Spleen (tissue), 11 donors: ENCODE results near the gene MXD3. TPM values are rescaled to one million over a fixed set of nuclear protein-coding genes. Genes with fewer than 3 reads are reported as not detected.

Source experiments
- DNase-seq: peaks from one replicate; pipeline ENCODE4 v3.0.0-alpha.2; 2020
- H3K27ac ChIP-seq, 8 donors: fragments of 200-600 bp; sonication (generic) in 7 of 8; 1 replicate in 4 of 8; 2 replicates in 4 of 8; pipeline versions ENCODE4 v1.5.0 to v1.8.0; 2016 to 2021; ENCODE audit warnings: inconsistent platforms in 4 of 8, mild to moderate bottlenecking in 4 of 8, moderate library complexity in 1 of 8
- H3K27me3 ChIP-seq, 7 donors: fragments of 200-600 bp; sonication (generic) in 6 of 7; replicated peaks in 1 of 7; 1 replicate in 4 of 7; 2 replicates in 3 of 7; pipeline versions ENCODE4 v1.5.0 to v1.8.0; 2016 to 2021; ENCODE audit warnings: inconsistent platforms in 3 of 7, mild to moderate bottlenecking in 1 of 7
- H3K36me3 ChIP-seq, 6 donors: fragments of 200-600 bp; sonication (generic) in 5 of 6; 1 replicate in 4 of 6; 2 replicates in 2 of 6; pipeline versions ENCODE4 v1.5.0 to v1.8.0; 2016 to 2021; ENCODE audit warnings: inconsistent platforms in 2 of 6
- H3K4me1 ChIP-seq, 6 donors: fragments of 200-600 bp; sonication (generic) in 5 of 6; 1 replicate in 3 of 6; 2 replicates in 3 of 6; pipeline versions ENCODE4 v1.5.0 to v1.8.0; 2016 to 2021; ENCODE audit warnings: inconsistent platforms in 3 of 6
- H3K4me3 ChIP-seq, 8 donors: fragments of 200-600 bp; sonication (generic) in 7 of 8; 1 replicate in 4 of 8; 2 replicates in 4 of 8; pipeline versions ENCODE4 v1.5.0 to v1.8.0; 2016 to 2021; ENCODE audit warnings: inconsistent platforms in 4 of 8, mild to moderate bottlenecking in 4 of 8, moderate library complexity in 2 of 8
- H3K9me3 ChIP-seq, 8 donors: fragments of 200-600 bp; sonication (generic) in 7 of 8; 1 replicate in 4 of 8; 2 replicates in 4 of 8; pipeline versions ENCODE4 v1.5.0 to v1.8.0; 2016 to 2021; ENCODE audit warnings: inconsistent platforms in 4 of 8
- CTCF ChIP-seq, 11 experiments: fragments of 200-600 bp in 7 of 11; fragments of 450-650 bp in 4 of 11; sonication (generic) in 4 of 11; IDR thresholded peaks in 8 of 11; conservative IDR thresholded peaks in 3 of 11; 1 replicate in 7 of 11; 2 replicates in 4 of 11; pipeline versions ENCODE4 v1.4.0 to v1.8.0; 2016 to 2021; ENCODE audit warnings: antibody characterized with exemption in 11 of 11, inconsistent platforms in 4 of 11, mild to moderate bottlenecking in 1 of 11
- POLR2A ChIP-seq, 3 donors: fragments of 450-650 bp; IDR thresholded peaks; one replicate each; pipeline ENCODE4 v1.5.1; 2017; ENCODE audit warnings: antibody characterized with exemption in 3 of 3, mild to moderate bottlenecking in 1 of 3
- POLR2AphosphoS5 ChIP-seq, 3 donors: sonication (generic); formaldehyde crosslinking; IDR thresholded peaks; one replicate each; pipeline ENCODE4 v1.5.1; 2017; ENCODE audit warnings: antibody characterized with exemption in 3 of 3
- WGBS, 5 donors: extraction: QIAGEN DNeasy Blood & Tissue Kit in 3 of 5; methylation state at CpG; one replicate each; pipeline versions ENCODE4 v1.1.5 to v1.1.7; 2013 to 2018; 5-methylcytosine and 5-hydroxymethylcytosine counted together
- intact Hi-C: fragments of 100-400 bp; cut with DNase I; formaldehyde crosslinking; loops from one replicate; pipeline ENCODE4 v1.15.0; 2023; ENCODE audit warnings: low total_unique reads
- polyA plus RNA-seq, 3 donors: library from polyadenylated mRNA; stranded (reverse); fragments of 200-250 nt; gene quantifications; one replicate each; pipeline ENCODE4 v1.2.1, GENCODE V29; 2013
- total RNA-seq, 7 donors: library from RNA; depleted of rRNA in 3 of 7; stranded (reverse); fragments of >200 nt in 3 of 7; fragmentation: NEBNext Ultra II Directional in 4 of 7; extraction: Animal tissue kit (Norgen Biotek cat#: 25700) in 4 of 7; gene quantifications; one replicate each; pipeline versions ENCODE4 v1.1.0 to v1.2.1, GENCODE V29; 2016 to 2021
- donor health status: healthy with polysubstance abuse.
- donor health status: DM: no; HTN: no; CAD: no; lungs with moderate emphysema.
- donor health status: DM: no; HTN: no; CAD: no.
- donor health status: Bipolar disorder and iron deficiency.
- donor health status: healthy.
- donor health status: DM: no; HTN: no; CAD: no.
- donor health status: DM: yes; HTN: yes; CAD: no.

Gene MXD3
- total and polyA plus RNA-seq, 10 donors: 19.3 to 80.7 (median 26.4) TPM

DNA sequence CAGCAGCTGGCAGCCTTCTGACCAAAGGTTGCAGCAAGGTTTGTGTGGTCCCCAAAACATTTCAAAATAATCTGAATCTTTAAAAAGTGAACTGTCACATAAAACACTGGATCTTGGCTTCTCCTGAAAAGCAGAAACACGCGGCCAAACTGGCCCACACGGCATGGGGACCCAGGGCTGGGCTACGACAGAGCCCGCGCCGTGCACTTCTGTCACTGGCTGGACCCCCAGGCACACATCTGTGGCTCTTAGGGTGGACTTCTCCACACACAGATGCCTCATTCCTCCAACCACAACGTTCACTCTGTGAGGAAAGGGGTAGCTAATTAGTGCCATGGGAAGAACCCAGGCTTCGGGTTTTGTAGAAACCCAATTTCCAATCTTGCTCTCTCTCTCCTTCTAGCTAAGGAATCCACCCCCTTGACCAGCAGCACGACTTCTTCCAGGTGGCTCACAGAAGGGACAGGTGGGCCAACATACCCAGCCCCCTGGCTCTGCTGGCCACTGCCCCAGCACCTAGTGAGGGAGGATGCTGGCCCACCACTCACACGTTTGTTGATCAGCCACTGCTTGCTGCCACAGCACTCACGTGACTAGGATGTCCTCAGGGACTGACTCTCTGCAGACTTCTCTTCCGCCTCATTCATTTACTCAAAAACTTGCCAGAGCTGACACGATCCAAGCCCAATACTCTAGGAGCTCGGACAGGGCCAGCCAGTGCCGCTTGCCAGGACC is 21.9 kb upstream of the MXD3 start:
- TF ChIP-seq CTCF (IDR thresholded peaks at IDR 0.05 in 8 of 11, conservative IDR thresholded peaks at IDR 0.05 in 3 of 11) (no peak), POLR2AphosphoS5 (IDR thresholded peaks at IDR 0.05) (no peak), POLR2A (IDR thresholded peaks at IDR 0.05) (no peak)
- Histone ChIP-seq H3K9me3 (no peaks in the 10 kb centered on the region), H3K27me3 (no peaks in the 10 kb centered on the region), H3K36me3 (peaks cover 8 to 100% (median 83%) of the 10 kb centered on the region in 6 donors), H3K4me1 (peaks cover 0 to 67% (median 22%) of the 10 kb centered on the region in 6 donors), H3K4me3 (no peak overlapping the region), H3K27ac (no peak overlapping the region)
- intact Hi-C loops: no loop called here
- peak; percentile 35 for DNase-seq
- 84 to 89% (median 87%) methylated on average over 16 of the region's 16 CpGs for WGBS, 5 donors

- peaks cover 0 to 67% (median 25%) of the 10 kb centered on the region in 6 donors for H3K4me1 ChIP-seq
- H3K36me3 ChIP-seq: peaks cover 8 to 100% (median 76%) of the 10 kb centered on the region in 6 donors
- no peaks in the 10 kb centered on the region for H3K27me3 ChIP-seq
- H3K27ac ChIP-seq: no peak overlapping the region
- H3K4me3 ChIP-seq: no peak overlapping the region
- WGBS, 5 donors: 83 to 89% (median 87%) methylated on average over 12 to 13 of the region's 13 CpGs
- peak in 1 of 3 donors; percentile 31 for TF ChIP-seq POLR2AphosphoS5 (IDR thresholded peaks at IDR 0.05)
- no peak for TF ChIP-seq CTCF (IDR thresholded peaks at IDR 0.05 in 8 of 11, conservative IDR thresholded peaks at IDR 0.05 in 3 of 11)
- intact Hi-C loops: no loop called here
- DNase-seq: peak; percentile 72
- H3K9me3 ChIP-seq: no peaks in the 10 kb centered on the region
These were observed 21.2 kb upstream of the MXD3 start for GRCh38 chr5:177332896-177333260.

GRCh38 chr5:177332031-177332895 is 20.6 kb upstream of the MXD3 start:
- Histone ChIP-seq H3K4me1 (peaks cover 0 to 67% (median 27%) of the 10 kb centered on the region in 6 donors), H3K27ac (peak overlapping the region in 3 of 8 donors; percentile 1 to 71 (median 50)), H3K9me3 (no peaks in the 10 kb centered on the region), H3K27me3 (no peaks in the 10 kb centered on the region), H3K4me3 (no peak overlapping the region), H3K36me3 (peaks cover 4 to 100% (median 70%) of the 10 kb centered on the region in 6 donors)
- TF ChIP-seq POLR2A (IDR thresholded peaks at IDR 0.05) (no peak), POLR2AphosphoS5 (IDR thresholded peaks at IDR 0.05) (no peak), CTCF (IDR thresholded peaks at IDR 0.05 in 8 of 11, conservative IDR thresholded peaks at IDR 0.05 in 3 of 11) (no peak)
- peak; percentile 74 for DNase-seq
- intact Hi-C loops: no loop called here
- WGBS, 5 donors: 43 to 67% (median 56%) methylated on average over 25 to 35 of the region's 35 CpGs
